Skeletal muscle satellite cell (primary cell): ENCODE data around the gene AUTS2.

ENCODE experiments used
- H3K27me3 ChIP-seq: 2 replicates; pipeline ENCODE4 v1.7.0; 2013; ENCODE audit warnings: low read length; ENCODE audit not compliant: control insufficient read depth, insufficient read depth
- H3K36me3 ChIP-seq: 2 replicates; pipeline ENCODE4 v1.7.0; 2013; ENCODE audit warnings: mild to moderate bottlenecking, control low read depth, low read length; ENCODE audit not compliant: insufficient read depth
- H3K4me1 ChIP-seq: 2 replicates; pipeline ENCODE4 v1.7.0; 2013; ENCODE audit warnings: low read length; ENCODE audit not compliant: control insufficient read depth, insufficient read depth
- H3K4me2 ChIP-seq: 2 replicates; pipeline ENCODE4 v1.7.0; 2013; ENCODE audit warnings: mild to moderate bottlenecking, low read length
- H3K4me3 ChIP-seq: 2 replicates; pipeline ENCODE4 v1.7.0; 2013; ENCODE audit warnings: low read length
- H3K9ac ChIP-seq: 2 replicates; pipeline ENCODE4 v1.7.0; 2013; ENCODE audit warnings: mild to moderate bottlenecking, low read depth, low read length, moderate library complexity
- H3K9me3 ChIP-seq: replicated peaks from 2 replicates; pipeline ENCODE4 v1.7.0; 2013; ENCODE audit warnings: mild to moderate bottlenecking, control low read depth, low read length

The AUTS2 gene

GRCh38 chr7:69692611-69693010, 94.3 kb downstream of the AUTS2 start:
- Histone ChIP-seq H3K9ac (no peak overlapping the region), H3K4me2 (no peak overlapping the region), H3K36me3 (no peaks in the 10 kb centered on the region), H3K4me3 (no peak overlapping the region), H3K4me1 (no peaks in the 10 kb centered on the region), H3K27me3 (no peaks in the 10 kb centered on the region), H3K9me3 (no peaks in the 10 kb centered on the region)

- no peak overlapping the region for H3K9ac ChIP-seq
These were observed 94.8 kb downstream of the AUTS2 start for GRCh38 chr7:69693042-69693441.

GRCh38 chr7:69696054-69696591, 97.8 kb downstream of the AUTS2 start:
- Histone ChIP-seq H3K4me2 (no peak overlapping the region), H3K4me1 (no peaks in the 10 kb centered on the region), H3K9ac (no peak overlapping the region), H3K4me3 (no peak overlapping the region), H3K36me3 (no peaks in the 10 kb centered on the region), H3K27me3 (no peaks in the 10 kb centered on the region), H3K9me3 (no peaks in the 10 kb centered on the region)

More at GRCh38 chr7:69693042-69693441, 94.8 kb downstream of the AUTS2 start:
- no peaks in the 10 kb centered on the region for H3K4me1 ChIP-seq
- no peaks in the 10 kb centered on the region for H3K9me3 ChIP-seq
- no peaks in the 10 kb centered on the region for H3K36me3 ChIP-seq
- H3K4me3 ChIP-seq: no peak overlapping the region
- H3K27me3 ChIP-seq: no peaks in the 10 kb centered on the region
- H3K4me2 ChIP-seq: no peak overlapping the region

GRCh38 chr7:69696686-69697685, 98.7 kb downstream of the AUTS2 start:
- H3K4me3 ChIP-seq: no peak overlapping the region
- H3K4me2 ChIP-seq: no peak overlapping the region
- H3K27me3 ChIP-seq: no peaks in the 10 kb centered on the region

GRCh38 chr7:69698109-69698825, 100.0 kb downstream of the AUTS2 start:
- H3K36me3 ChIP-seq: no peaks in the 10 kb centered on the region
- no peak overlapping the region for H3K9ac ChIP-seq
- H3K4me1 ChIP-seq: no peaks in the 10 kb centered on the region
- no peaks in the 10 kb centered on the region for H3K9me3 ChIP-seq
- H3K4me2 ChIP-seq: no peak overlapping the region
- no peaks in the 10 kb centered on the region for H3K27me3 ChIP-seq
- H3K4me3 ChIP-seq: no peak overlapping the region

More at GRCh38 chr7:69696686-69697685, 98.7 kb downstream of the AUTS2 start:
- no peak overlapping the region for H3K9ac ChIP-seq
- no peaks in the 10 kb centered on the region for H3K4me1 ChIP-seq
- no peaks in the 10 kb centered on the region for H3K36me3 ChIP-seq
- H3K9me3 ChIP-seq: no peaks in the 10 kb centered on the region

- H3K36me3 ChIP-seq: no peaks in the 10 kb centered on the region
- no peaks in the 10 kb centered on the region for H3K9me3 ChIP-seq
- no peaks in the 10 kb centered on the region for H3K27me3 ChIP-seq
- no peak overlapping the region for H3K9ac ChIP-seq
- no peak overlapping the region for H3K4me2 ChIP-seq
- H3K4me1 ChIP-seq: no peaks in the 10 kb centered on the region
- H3K4me3 ChIP-seq: no peak overlapping the region
These were observed 101.7 kb downstream of the AUTS2 start for GRCh38 chr7:69699931-69700330.

- no peaks in the 10 kb centered on the region for H3K27me3 ChIP-seq
- H3K4me3 ChIP-seq: no peak overlapping the region
- H3K9ac ChIP-seq: no peak overlapping the region
These were observed 102.1 kb downstream of the AUTS2 start for GRCh38 chr7:69700331-69700730.

GRCh38 chr7:69701288-69701687, 103.0 kb downstream of the AUTS2 start:
- no peak overlapping the region for H3K9ac ChIP-seq
- H3K4me2 ChIP-seq: no peak overlapping the region
- H3K9me3 ChIP-seq: no peaks in the 10 kb centered on the region
- H3K4me1 ChIP-seq: no peaks in the 10 kb centered on the region
- no peaks in the 10 kb centered on the region for H3K27me3 ChIP-seq
- no peaks in the 10 kb centered on the region for H3K36me3 ChIP-seq
- no peak overlapping the region for H3K4me3 ChIP-seq

More at GRCh38 chr7:69700331-69700730, 102.1 kb downstream of the AUTS2 start:
- Histone ChIP-seq H3K4me2 (no peak overlapping the region), H3K9me3 (no peaks in the 10 kb centered on the region), H3K4me1 (no peaks in the 10 kb centered on the region), H3K36me3 (no peaks in the 10 kb centered on the region)

GRCh38 chr7:69702357-69702756, 104.1 kb downstream of the AUTS2 start:
- no peaks in the 10 kb centered on the region for H3K9me3 ChIP-seq
- no peaks in the 10 kb centered on the region for H3K4me1 ChIP-seq
- H3K9ac ChIP-seq: no peak overlapping the region
- no peaks in the 10 kb centered on the region for H3K36me3 ChIP-seq
- no peak overlapping the region for H3K4me3 ChIP-seq
- no peaks in the 10 kb centered on the region for H3K27me3 ChIP-seq
- no peak overlapping the region for H3K4me2 ChIP-seq

GRCh38 chr7:69703099-69703498, 104.8 kb downstream of the AUTS2 start:
- H3K27me3 ChIP-seq: no peaks in the 10 kb centered on the region
- H3K4me2 ChIP-seq: no peak overlapping the region
- no peaks in the 10 kb centered on the region for H3K36me3 ChIP-seq
- H3K9ac ChIP-seq: no peak overlapping the region
- H3K4me3 ChIP-seq: no peak overlapping the region
- H3K4me1 ChIP-seq: no peaks in the 10 kb centered on the region
- H3K9me3 ChIP-seq: no peaks in the 10 kb centered on the region

GRCh38 chr7:69706070-69706469, 107.8 kb downstream of the AUTS2 start:
- H3K27me3 ChIP-seq: no peaks in the 10 kb centered on the region
- no peak overlapping the region for H3K4me2 ChIP-seq
- no peak overlapping the region for H3K9ac ChIP-seq
- H3K4me3 ChIP-seq: no peak overlapping the region
- H3K4me1 ChIP-seq: peaks cover 3% of the 10 kb centered on the region
- no peaks in the 10 kb centered on the region for H3K9me3 ChIP-seq
- no peaks in the 10 kb centered on the region for H3K36me3 ChIP-seq
